DMS53 treated with DMSO at 0.1 percent for 48 hours (cell line): ENCODE results near the gene LONRF2.

ENCODE experiments used
- DNase-seq: peaks from one replicate; lab custom pipeline; 2025; ENCODE audit not compliant: unreplicated experiment; lab: John Stamatoyannopoulos, UW

Gene LONRF2

DNA sequence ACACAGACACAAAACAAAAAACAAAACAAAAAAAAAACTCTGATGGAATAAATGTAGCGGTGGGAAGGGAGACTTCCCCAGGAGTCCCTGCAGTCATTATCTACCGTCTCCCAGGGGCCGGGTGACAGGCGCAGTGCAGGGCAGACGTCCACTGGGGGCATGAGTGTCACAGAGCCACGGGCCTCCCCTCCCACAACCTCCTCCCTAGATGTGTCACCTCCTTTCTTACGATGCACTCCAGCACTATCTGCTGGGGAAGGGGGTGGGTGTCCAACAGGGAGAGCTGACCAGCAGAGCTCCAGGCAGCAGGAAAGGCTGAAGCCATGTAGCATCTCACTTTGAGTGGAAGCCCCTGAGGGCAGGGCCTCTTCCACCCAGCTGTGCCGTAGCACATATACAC is 84.5 kb downstream of the LONRF2 start:
- no peak for DNase-seq

DNA sequence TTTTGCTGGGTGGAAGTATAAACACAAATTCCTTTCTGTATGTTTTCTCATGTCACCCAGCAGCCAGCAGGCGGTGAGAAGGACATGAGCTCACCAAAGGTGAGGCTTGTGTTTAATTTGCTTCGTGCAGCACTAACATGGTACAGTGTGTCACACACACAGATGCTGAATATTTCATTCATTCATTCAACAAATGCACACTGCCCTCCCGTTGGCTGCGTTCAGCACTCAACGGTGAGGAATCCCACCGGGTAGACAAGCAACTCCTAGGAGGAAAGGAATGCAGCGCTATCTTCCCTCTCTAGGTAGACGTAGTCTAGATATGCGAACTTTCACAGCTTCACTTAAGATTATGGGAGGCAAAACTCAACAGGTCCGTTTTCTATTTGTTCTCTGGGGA is 85.1 kb downstream of the LONRF2 start:
- no peak for DNase-seq

DNA sequence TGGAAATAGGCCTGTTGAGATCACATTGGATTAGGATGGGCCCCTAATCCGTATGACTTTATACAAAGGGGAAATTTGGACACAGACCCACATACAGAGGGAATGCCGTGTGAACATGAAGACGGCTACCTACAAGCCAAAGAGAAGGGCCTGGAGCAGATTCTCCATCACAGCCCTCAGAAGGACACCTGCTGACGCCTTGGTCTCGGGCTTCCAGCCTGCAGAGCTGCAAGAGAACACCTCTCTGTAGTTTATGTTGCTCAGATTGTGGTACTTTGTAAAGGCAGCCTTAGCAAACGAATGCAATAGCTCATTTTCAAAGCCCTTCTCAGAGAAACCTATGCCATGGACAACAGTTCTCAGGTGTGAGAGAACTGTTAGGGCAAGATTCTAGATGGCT is 86.1 kb downstream of the LONRF2 start:
- DNase-seq: no peak

DNA sequence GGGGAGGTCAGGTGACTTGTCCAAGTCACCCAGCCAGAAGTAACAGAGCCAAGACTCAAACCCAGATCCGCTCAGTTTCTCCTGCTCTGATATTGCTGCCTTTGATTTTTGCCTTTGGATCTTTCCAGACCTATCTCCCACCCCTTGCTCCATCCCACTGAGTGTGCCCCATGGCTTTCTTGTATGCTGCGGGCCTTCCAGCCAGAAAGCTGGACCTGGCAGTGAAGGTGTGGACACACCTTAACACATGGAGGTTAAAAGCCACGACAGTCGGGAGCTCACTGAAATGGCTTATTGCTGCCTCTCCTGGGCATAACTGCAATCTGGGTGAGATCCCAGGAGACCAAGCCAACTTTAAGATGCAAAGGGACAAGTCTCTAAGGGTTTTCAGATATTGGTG is 86.7 kb downstream of the LONRF2 start:
- DNase-seq: no peak

DNA sequence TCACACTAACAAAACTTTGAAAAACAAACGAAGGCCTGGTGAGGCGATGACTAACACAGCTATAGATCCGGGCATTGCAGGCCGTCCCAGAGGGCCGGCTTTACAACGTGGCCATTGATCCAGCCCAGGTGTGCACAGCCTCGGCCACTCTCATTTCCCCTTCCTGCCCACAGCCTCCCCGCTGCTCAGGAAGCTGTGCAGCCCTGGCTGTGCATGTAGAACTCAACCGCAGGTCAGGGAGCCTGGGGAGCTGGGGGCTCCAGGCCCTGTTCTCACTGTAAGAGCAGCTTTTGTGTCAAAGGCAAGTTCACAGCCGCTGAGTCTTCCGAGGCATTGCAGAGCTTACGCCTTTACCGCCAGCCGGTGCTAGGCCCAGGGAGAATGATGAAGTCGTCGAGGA is 87.2 kb downstream of the LONRF2 start:
- DNase-seq: no peak

DNA sequence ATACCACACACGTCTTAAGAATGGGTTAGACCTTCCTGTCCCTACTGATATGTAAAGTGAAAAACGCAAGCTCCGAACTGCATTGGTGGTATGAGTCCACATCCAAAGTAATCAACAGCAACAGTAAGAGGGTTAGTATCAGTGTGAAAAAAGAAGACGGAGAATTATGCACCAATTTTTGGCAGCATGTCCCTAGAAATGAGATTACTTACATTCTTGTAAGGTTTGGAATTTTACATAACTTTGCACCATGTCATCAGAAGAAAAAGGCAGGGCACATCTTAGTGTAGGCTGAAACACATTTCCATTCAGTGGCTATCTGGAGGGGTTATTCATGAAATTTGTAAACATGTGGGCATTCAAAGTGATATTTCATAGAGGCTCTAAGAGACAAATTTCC is 88.2 kb downstream of the LONRF2 start:
- DNase-seq: no peak

DNA sequence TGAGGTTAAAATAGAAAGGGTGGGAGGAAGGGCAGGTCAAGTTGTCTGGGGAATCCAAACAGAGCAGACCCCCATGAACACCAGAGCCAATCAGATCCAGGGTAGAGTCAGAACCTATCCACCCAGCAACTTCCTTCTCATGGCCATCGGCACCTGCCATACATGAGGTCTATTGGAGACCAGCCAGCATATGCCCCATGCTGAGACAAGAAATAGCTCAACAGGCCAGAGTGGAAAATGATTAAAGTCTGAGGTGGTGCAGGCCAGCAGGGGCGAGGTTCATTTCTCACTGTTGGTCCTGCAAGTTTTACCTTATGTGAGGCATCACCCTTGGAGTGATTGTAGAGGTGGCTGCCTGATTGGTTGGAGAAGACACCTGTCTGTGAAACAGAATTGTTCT is 89.2 kb downstream of the LONRF2 start:
- no peak for DNase-seq

DNA sequence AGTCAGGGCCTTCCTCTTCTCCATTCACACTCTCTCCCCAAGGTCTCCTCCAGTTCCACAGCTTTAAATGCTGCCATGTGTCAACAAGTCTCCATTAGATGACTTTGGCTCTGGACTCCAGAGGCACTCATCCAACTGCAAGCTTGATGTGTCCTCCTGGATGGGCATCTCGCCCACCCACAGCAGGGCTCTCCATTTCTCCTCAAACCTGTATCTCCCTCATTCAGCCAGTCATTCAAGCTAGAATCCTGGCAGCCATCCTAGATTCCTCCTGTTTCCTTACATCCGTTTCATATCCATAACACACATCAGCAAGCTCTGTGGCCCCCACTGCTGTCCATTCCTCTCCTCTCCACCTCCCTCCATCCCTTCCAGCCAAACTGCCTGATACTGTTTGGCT is 91.5 kb downstream of the LONRF2 start:
- no peak for DNase-seq

DNA sequence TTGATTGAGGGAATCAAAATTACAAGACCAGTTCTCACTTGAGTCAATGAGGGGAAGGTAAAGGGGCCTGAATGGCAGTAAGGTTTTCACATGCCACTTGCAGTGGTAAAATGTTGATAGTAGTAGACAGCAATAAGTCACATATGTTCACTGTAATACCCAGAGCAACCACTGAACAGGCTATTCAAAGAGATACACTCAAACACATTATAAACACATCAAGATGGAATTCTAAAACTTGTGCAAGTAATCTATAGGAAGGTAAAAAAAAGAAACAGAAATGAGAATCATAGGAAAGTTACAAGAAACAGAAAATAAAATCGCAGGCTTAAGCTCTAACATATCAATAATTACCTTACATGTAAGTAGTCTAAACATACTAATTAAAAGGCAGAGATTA is 93.3 kb downstream of the LONRF2 start:
- no peak for DNase-seq

DNA sequence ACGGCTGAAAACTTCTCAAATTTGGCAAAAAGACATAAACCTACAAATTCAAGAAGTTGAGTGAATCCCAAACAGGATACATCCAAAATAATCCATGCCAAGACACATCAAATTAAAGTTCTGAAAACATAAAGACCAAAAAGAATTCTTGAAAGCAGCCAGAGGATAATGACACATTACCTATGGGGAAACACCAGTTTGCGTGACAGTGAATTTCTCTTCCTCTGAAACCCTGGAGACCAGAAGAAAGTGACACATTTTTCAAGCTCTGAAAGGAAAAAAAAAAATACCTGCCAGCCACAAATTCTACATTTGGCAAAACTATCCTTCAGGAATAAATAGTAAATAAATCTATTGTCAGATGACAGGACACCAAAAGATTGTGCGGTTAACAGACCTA is 93.9 kb downstream of the LONRF2 start:
- no peak for DNase-seq

DNA sequence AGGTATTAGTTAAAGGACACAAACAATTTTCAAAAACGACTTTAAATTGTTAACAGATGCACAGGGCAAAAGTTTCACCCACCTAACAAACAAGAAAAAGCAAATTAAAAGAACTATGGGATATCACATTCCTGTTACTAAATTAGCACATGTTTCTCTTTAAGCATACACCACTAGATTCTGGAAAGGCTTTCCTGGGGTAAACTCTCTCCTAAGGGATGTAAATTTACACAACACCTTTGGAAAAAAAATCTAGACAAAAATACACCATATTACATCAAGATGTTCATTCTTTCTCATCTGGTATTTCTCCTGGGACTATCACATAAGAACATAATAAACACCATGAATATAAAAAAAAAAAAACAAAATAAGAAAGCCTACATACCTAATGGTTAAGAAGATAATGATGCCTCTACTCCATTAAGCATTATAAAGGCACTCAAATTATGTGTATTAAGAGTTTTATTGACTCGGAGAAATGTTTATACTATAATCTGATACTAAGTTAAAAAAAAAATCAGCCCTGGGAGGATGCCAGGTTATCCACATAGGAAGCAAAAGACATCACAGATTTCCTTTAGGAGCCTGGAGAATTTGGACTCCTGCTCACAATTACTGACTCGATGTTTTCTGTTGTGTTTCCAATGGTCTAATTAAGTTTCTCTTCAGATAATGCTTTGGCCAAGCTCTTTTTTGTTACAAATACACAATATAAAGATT is 97.2 kb downstream of the LONRF2 start:
- DNase-seq: no peak

DNA sequence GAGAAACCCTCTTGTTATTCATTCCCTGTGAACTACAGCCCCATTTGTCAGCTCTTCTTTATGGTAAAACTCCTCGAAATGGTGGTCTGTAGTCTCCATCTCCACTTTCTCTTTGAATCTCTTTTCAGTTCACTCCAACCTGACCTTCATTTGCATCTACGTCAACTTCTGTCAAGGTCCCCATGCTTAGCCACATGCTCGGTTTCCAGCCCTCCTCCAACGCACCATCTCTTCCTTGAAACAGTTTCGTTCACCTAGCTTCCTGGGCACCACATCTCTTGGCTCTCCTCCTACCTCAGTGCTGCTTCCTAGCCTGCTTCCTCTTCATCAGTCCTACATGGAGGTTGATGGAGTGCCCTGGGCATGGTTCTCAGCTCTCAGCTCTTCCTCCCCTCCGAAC is 98.8 kb downstream of the LONRF2 start:
- DNase-seq: no peak
